Uterus (tissue), 4 donors: ENCODE measurements around the gene ITPR1. TPM values are rescaled to one million over a fixed set of nuclear protein-coding genes. Genes with fewer than 3 reads are reported as not detected.

Experiments
- DNase-seq, 2 donors: peaks; one replicate each; pipeline ENCODE4 v3.0.0-alpha.2; 2019 to 2020
- H3K27ac ChIP-seq, 2 donors: fragments of 200-600 bp; sonication (generic); 1 replicate in 1 of 2; 2 replicates in 1 of 2; pipeline ENCODE4 v1.5.1; 2016 to 2018
- H3K27me3 ChIP-seq, 2 donors: fragments of 200-600 bp; sonication (generic); one replicate each; pipeline ENCODE4 v1.5.1; 2018 to 2019; ENCODE audit warnings: control low read depth in 1 of 2
- H3K36me3 ChIP-seq, 2 donors: fragments of 200-600 bp; sonication (generic); one replicate each; pipeline ENCODE4 v1.5.1; 2019; ENCODE audit warnings: control low read depth in 1 of 2
- H3K4me1 ChIP-seq, 2 donors: fragments of 200-600 bp; sonication (generic); one replicate each; pipeline ENCODE4 v1.5.1; 2018 to 2019; ENCODE audit warnings: control low read depth in 1 of 2
- H3K4me3 ChIP-seq, 2 donors: fragments of 200-600 bp; sonication (generic); 1 replicate in 1 of 2; 2 replicates in 1 of 2; pipeline ENCODE4 v1.5.1; 2018 to 2019; ENCODE audit warnings: mild to moderate bottlenecking in 1 of 2
- H3K9me3 ChIP-seq, 2 donors: fragments of 200-600 bp; sonication (generic); one replicate each; pipeline ENCODE4 v1.5.1; 2019; ENCODE audit warnings: control low read depth in 1 of 2
- CTCF ChIP-seq, 4 experiments: fragments of 200-600 bp in 2 of 4; fragments of 450-650 bp in 2 of 4; sonication (generic) in 2 of 4; IDR thresholded peaks; one replicate each; pipeline ENCODE4 v1.5.1; 2016 to 2019; ENCODE audit warnings: antibody characterized with exemption in 4 of 4, mild to moderate bottlenecking in 2 of 4, moderate library complexity in 1 of 4
- POLR2A ChIP-seq, 2 donors: fragments of 450-650 bp; IDR thresholded peaks; one replicate each; pipeline ENCODE4 v1.6.1; 2016; ENCODE audit warnings: antibody characterized with exemption in 2 of 2, mild to moderate bottlenecking in 1 of 2, moderate library complexity in 1 of 2
- intact Hi-C: fragments of 100-400 bp; cut with DNase I; formaldehyde crosslinking; loops from one replicate; pipeline ENCODE4 v1.15.1; 2023; ENCODE audit warnings: low total_unique reads
- total RNA-seq, 4 donors: library from RNA; depleted of rRNA in 3 of 4; stranded (reverse); fragments of >200 nt in 3 of 4; gene quantifications; one replicate each; pipeline versions ENCODE4 v1.1.0 to v1.2.4, GENCODE V29; 2014 to 2023
- donor health status: DM: yes; HTN: yes; CAD: no.

Gene ITPR1
- total RNA-seq, 4 donors from 2014 or later = 98.2 to 224 (median 141) TPM

DNA sequence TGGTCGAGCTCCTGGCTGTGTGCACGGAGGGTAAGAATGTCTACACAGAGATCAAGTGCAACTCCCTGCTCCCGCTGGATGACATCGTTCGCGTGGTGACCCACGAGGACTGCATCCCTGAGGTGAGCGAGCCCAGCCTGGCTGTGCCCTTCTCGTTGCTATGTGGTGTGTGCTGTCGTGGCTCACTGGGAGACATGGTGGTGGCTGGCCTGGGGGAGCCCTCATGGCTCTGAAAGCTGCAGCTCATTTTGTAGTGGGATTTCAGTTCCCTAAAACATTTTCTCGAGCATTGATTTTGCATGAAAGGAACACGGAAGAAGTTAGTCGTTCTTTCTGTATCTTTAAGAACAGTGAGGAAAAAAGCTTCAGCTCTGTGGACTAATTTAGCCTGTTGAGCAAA is 200.5 kb downstream of the ITPR1 start:
- Histone ChIP-seq H3K36me3 (no peaks in the 10 kb centered on the region), H3K4me3 (no peak overlapping the region), H3K4me1 (no peaks in the 10 kb centered on the region), H3K27ac (no peak overlapping the region), H3K27me3 (no peaks in the 10 kb centered on the region), H3K9me3 (no peaks in the 10 kb centered on the region)
- no peak for TF ChIP-seq CTCF (IDR thresholded peaks at IDR 0.05)
- TF ChIP-seq POLR2A (IDR thresholded peaks at IDR 0.05) = no peak
- intact Hi-C loops = no loop called here
- no peak for DNase-seq

DNA sequence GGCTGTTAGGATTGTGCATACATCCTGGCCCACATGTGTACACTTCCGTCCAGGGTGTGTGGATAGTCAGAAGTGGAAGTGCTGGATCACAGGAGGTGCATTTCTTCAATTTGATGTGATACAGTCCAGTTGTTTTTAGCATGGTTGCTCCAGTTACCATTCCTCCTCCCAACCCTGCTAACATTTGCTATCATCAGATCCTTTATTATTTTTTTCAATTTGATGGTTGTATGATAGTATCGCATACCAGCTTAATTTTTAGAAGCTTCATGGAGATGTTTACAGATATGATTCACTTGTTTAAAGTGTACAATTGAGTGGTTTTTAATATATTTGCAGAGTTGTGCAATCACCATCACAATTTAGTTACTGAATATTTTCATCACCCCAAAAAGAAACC is 202.7 kb downstream of the ITPR1 start:
- intact Hi-C loops = no loop called here
- Histone ChIP-seq H3K4me3 (no peak overlapping the region), H3K27ac (peak overlapping the region in 1 of 2 donors; percentile 19), H3K4me1 (no peaks in the 10 kb centered on the region), H3K9me3 (no peaks in the 10 kb centered on the region), H3K36me3 (no peaks in the 10 kb centered on the region), H3K27me3 (no peaks in the 10 kb centered on the region)
- TF ChIP-seq POLR2A (IDR thresholded peaks at IDR 0.05) (no peak), CTCF (IDR thresholded peaks at IDR 0.05) (no peak)
- no peak for DNase-seq

DNA sequence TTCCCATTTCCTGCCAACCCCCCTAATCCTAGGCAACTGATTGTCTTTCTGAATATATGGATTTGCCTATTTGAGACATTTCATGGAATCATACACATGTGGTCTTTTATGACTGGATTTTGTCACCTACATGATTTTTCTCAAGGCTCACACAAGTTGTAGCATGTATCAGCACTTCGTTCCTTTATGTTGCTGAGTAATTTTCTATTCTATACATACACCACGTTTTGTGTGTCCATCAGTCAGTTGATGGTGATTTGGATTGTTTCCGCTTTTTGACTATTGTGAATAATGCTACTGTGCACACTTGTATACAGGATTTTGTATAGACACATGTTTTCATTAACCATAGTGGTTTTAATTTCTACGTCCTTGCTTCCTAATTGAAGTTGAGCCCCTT is 203.1 kb downstream of the ITPR1 start:
- TF ChIP-seq POLR2A (IDR thresholded peaks at IDR 0.05) (no peak), CTCF (IDR thresholded peaks at IDR 0.05) (no peak)
- Histone ChIP-seq H3K27me3 (no peaks in the 10 kb centered on the region), H3K36me3 (no peaks in the 10 kb centered on the region), H3K4me1 (no peaks in the 10 kb centered on the region), H3K4me3 (no peak overlapping the region), H3K27ac (no peak overlapping the region), H3K9me3 (no peaks in the 10 kb centered on the region)
- DNase-seq = no peak
- intact Hi-C loops = no loop called here

DNA sequence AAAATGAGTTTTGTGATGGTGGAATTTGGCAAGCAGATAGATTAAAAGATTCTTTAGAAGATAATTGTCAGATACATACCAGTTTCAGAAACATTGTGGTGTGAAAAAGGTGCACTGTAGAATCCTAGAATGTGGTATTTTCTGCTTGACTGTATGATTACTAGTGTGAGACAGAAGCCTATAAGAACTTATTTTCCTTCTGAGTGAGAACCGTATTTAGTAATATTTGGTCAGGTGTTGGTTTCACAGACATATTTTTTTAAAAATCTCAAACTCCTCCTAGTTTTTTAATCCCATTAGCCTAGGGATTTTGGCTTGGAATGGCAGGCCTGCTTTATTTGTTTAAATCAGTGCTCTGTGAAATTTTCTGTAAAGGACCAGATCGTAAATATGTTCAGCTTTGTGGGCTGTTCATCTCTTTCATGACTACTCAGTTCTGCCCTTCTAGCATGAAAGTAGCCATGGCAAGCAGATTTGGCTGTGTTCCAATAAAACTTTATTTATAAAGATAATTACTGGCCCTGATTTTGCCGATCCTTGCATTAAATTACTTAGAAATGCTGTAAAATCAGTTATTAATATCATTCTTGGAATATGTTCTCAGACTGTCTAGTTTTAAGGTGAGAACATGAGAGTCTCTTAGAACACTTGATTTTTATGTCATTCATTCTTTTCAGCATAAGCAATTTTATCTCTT is 205.1 kb downstream of the ITPR1 start:
- no peak for DNase-seq
- intact Hi-C loops = no loop called here
- no peak overlapping the region for H3K4me3 ChIP-seq
- H3K9me3 ChIP-seq = no peaks in the 10 kb centered on the region
- H3K27me3 ChIP-seq = no peaks in the 10 kb centered on the region
- no peaks in the 10 kb centered on the region for H3K36me3 ChIP-seq
- no peak for TF ChIP-seq CTCF (IDR thresholded peaks at IDR 0.05)
- no peak for TF ChIP-seq POLR2A (IDR thresholded peaks at IDR 0.05)
- H3K27ac ChIP-seq = no peak overlapping the region
- no peaks in the 10 kb centered on the region for H3K4me1 ChIP-seq

- H3K27ac ChIP-seq = no peak overlapping the region
- H3K27me3 ChIP-seq = no peaks in the 10 kb centered on the region
- H3K36me3 ChIP-seq = no peaks in the 10 kb centered on the region
- TF ChIP-seq CTCF (IDR thresholded peaks at IDR 0.05) (no peak), POLR2A (IDR thresholded peaks at IDR 0.05) (no peak)
- intact Hi-C loops = no loop called here
- no peak for DNase-seq
- H3K4me3 ChIP-seq = no peak overlapping the region
- H3K4me1 ChIP-seq = no peaks in the 10 kb centered on the region
- H3K9me3 ChIP-seq = no peaks in the 10 kb centered on the region
Observed at GRCh38 chr3:4703054-4703480, 209.9 kb downstream of the ITPR1 start.
